NCI-H2107 treated with DMSO at 0.1 percent for 48 hours (cell line): ENCODE data around the gene REEP1.
"Not testable (repeated sequence)": the region's sequence is repeated elsewhere in the genome, so short reads cannot be mapped to it uniquely, and the experiment has no call there.

Source experiments
- DNase-seq: peaks from one replicate; lab custom pipeline; 2025; ENCODE audit not compliant: unreplicated experiment; lab: John Stamatoyannopoulos, UW

Gene REEP1

GRCh38 chr2:86245222-86245621 is 92.2 kb downstream of the REEP1 start:
- not testable (repeated sequence) for DNase-seq

DNA sequence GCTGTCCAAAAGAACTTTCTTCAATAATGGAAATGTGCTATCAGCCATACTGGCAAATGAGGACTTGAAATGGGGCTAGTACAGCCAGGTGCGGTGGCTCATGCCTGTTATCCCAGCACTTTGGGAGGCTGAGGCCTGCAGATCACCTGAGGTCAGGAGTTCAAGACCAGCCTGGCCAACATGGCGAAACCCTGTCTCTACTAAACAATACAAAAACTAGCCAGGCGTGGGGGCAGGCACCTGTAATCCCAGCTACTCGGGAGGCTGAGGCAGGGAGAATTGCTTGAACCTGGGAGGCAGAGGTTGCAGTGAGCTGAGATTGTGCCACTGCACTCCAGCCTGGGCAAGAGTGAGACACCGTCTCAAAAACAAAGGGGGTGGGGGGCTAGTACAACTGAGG is 92.6 kb downstream of the REEP1 start:
- not testable (repeated sequence) for DNase-seq

DNA sequence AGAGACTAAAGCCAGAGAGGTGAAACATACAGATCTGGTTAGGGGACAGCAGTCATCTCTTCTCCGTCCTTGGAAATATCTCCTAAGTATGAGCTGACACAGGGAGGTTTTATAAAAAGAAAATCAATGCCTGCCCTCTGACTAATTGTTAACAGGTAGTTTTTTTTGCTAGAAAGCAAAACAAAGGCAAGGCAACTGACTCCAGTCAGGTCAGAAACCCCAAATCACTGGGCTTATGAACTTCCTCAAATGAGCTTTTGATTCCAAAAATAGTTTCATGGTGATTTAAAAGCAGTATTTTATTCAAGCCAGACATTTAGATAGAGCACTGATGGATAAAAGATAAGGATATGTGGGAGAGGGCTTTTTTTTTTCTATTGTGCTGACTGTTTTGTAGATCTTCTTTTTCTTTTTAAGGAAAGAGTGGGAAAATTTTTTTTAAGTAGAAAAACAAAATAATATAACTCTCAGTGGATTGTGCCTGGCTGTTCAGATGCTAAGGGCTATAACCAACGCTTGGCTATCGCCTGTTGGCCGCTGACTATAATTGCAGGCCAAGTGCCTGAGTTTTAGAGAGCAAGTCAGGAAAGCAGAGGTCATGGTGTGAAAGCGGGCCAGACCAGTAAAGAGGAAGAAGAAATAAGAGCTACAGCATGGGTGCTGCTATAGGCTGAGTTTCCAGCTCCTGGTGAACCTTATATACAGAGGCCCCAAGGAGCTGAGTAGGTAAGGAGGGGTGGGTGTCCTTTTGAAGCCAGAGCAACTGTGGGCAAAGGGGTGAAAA is 93.3 kb downstream of the REEP1 start:
- DNase-seq, result no peak

- no peak for DNase-seq
These were observed 94.2 kb downstream of the REEP1 start for GRCh38 chr2:86243272-86243671.

DNA sequence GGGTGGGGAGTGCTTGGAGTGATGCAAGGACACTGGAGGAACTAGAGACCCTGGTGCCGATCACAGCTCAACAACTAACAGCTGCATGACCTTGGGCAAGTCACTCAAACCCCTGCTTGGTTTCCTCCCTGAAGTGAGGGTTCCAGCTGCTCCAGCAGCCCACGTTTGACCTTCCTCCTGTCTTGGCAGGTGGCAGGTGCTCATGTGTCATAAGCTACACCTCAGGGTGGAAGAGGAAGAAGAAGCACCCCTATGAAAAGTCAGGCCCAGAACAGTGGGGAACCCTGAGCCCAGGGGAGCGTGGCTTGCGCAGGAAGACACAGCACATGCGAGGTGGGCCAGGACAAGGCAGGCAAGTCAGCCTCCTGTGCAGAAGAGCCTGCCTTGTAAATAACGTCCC is 95.8 kb downstream of the REEP1 start:
- DNase-seq, result no peak

- no peak for DNase-seq
These were observed 97.2 kb downstream of the REEP1 start for GRCh38 chr2:86240251-86240650.

DNA sequence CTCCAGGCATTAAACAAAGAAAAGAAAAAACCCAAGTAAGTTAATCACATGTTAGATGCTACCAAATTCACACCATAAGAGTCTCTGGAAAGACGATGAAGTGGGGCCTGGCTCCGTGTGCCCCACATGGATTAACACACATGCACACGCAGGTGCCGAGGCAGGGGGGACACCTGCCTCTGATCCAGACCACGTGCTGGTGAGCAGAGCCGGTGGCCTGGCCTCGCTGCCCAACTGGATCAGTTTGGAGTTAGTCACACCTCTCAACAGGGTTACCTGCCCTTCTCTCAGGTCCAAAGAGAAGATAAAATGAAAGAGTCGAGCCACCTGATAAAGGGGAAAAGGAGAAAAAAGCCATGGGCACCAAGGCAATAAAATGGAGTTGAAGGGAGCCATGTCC is 97.7 kb downstream of the REEP1 start:
- no peak for DNase-seq

- no peak for DNase-seq
These were observed 98.1 kb downstream of the REEP1 start for GRCh38 chr2:86239326-86239725.

GRCh38 chr2:86238354-86238753 is 99.1 kb downstream of the REEP1 start:
- no peak for DNase-seq

GRCh38 chr2:86237172-86237571 is 100.3 kb downstream of the REEP1 start:
- no peak for DNase-seq

- DNase-seq, result no peak
These were observed 102.0 kb downstream of the REEP1 start for GRCh38 chr2:86235196-86235980.

GRCh38 chr2:86234563-86235131 is 102.8 kb downstream of the REEP1 start:
- no peak for DNase-seq

DNA sequence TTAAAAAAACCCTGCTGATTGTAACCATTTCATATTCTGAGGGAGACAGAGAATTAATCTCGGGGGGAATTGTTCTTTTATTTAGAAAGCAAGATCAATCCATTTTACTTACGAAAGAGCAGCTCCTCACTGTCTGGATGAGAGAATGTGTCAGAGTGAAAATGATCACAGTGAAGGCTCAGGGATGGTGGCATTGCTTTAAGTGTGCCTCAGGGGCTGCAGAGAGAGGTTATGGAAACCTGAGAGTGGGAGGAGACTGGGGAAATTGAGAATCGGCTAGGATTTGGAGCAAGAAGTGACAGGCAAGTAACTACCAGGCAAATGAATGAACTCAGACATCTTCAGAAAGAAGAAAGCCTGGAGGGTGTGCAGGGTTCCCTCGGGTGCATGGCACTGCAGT is 104.0 kb downstream of the REEP1 start:
- DNase-seq, result peak; percentile 5

DNA sequence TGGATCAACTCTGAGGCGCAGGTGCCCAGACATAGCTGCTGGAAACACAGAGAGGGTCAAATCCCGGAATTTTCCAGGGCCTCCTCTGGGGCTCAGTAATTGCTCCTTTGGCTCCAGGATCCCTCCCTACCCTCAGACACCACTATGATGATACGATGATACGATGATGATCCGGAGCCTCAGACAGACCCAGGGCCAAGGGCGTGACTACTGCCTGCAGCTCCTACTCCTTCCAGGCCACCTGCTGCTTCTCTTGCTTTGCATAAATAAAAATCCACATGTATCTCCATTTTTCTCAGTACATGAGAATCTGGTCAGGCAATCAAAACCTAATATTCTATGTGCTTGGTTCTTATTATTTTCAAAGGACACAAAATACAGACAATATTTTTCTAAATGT is 104.5 kb downstream of the REEP1 start:
- DNase-seq, result no peak

- DNase-seq, result no peak
These were observed 105.0 kb downstream of the REEP1 start for GRCh38 chr2:86232373-86232784.

- no peak for DNase-seq
These were observed 105.6 kb downstream of the REEP1 start for GRCh38 chr2:86231680-86232372.

- no peak for DNase-seq
These were observed 106.5 kb downstream of the REEP1 start for GRCh38 chr2:86230961-86231360.

GRCh38 chr2:86229221-86229620 is 108.2 kb downstream of the REEP1 start:
- DNase-seq, result no peak

DNA sequence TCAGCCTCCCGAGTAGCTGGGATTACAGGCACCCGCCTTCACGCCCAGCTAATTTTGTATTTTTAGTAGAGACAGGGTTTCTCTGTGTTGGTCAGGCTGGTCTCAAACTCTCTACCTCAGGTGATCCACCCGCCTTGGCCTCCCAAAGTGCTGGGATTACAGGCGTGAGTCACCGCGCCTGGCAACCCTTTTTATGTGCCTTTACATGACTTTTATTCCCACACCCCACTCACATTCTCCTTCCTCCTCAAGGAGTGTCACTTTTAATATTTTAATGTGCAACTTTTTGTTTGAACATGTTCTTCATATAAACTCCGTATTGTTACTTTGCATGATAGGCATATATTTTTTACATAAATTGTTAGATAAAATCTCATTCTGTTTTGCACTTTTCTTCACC is 108.9 kb downstream of the REEP1 start:
- not testable (repeated sequence) for DNase-seq

- DNase-seq, result no peak
These were observed 109.7 kb downstream of the REEP1 start for GRCh38 chr2:86227685-86228084.
